Measurements from ENCODE around the gene OR4S1. TPM values are rescaled to one million over a fixed set of nuclear protein-coding genes. Genes with fewer than 3 reads are reported as not detected.
"Not testable (repeated sequence)": the region's sequence is repeated elsewhere in the genome, so short reads cannot be mapped to it uniquely, and the experiment has no call there.

Gene OR4S1
- total and polyA plus RNA-seq, 8 donors: not detected

- H3K4me1 ChIP-seq: no peaks in the 10 kb centered on the region
- H3K9me3 ChIP-seq: no peaks in the 10 kb centered on the region
- H3K27me3 ChIP-seq: peaks cover 0 to 4% (median 0%) of the 10 kb centered on the region in 4 donors
- H3K4me3 ChIP-seq: no peak overlapping the region
- no peaks in the 10 kb centered on the region for H3K36me3 ChIP-seq
- no peak for TF ChIP-seq CTCF (IDR thresholded peaks at IDR 0.05)
- no peak overlapping the region for H3K27ac ChIP-seq
- FAIRE-seq: no peak
- DNase-seq: no peak
- no peak for ATAC-seq
- 23 to 33% methylated on average over 1 of the region's 1 CpG for WGBS, 2 donors
- intact Hi-C loops (cut with DNase I): no loop called here
These were observed 33.4 kb upstream of the OR4S1 start for GRCh38 chr11:48272606-48273005.

DNA sequence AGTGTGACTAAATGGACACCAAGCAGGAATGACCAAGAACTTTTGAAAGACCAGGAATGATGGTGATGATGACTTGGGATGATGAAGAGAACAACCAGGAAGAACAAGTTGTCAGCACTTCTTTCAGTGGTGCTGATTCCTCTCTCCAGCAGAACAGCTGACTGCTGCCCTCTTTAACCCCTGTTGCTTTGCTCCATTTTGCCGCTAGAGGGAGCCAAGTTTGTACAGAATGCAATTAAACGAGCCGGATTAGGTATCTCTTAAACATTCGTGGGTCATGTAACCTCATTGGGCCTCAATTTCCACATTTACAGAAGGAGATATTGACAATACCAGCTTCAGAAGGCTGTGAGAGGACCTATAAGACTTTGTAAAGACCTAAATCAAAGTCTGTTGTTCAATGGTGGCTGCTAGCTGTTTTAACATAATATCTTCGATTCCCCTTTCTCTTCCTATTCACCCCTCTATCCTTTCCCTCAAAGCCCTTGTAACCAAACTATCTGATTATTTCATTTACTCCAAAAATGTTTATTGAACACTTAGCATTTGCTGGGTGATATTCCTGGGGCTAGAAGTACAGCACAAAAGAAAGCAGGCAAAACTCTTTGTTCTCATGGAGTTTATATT, 1.9 kb downstream of the OR4S1 start:
- Histone ChIP-seq H3K36me3 (no peaks in the 10 kb centered on the region), H3K27me3 (no peaks in the 10 kb centered on the region), H3K4me3 (no peak overlapping the region), H3K27ac (no peak overlapping the region), H3K4me1 (no peaks in the 10 kb centered on the region), H3K9me3 (no peaks in the 10 kb centered on the region)
- 18% methylated on average over 5 of the region's 5 CpGs for WGBS, 2 donors
- no peak for FAIRE-seq
- peak in 3 of 4 donors; percentile 67 to 74 (median 71) for ATAC-seq
- intact Hi-C loops (cut with DNase I): no loop called here
- DNase-seq: peak in 5 of 6 donors; percentile 21 to 71 (median 54)
- TF ChIP-seq CTCF (IDR thresholded peaks at IDR 0.05): peak; percentile 51 to 70 (median 64)

DNA sequence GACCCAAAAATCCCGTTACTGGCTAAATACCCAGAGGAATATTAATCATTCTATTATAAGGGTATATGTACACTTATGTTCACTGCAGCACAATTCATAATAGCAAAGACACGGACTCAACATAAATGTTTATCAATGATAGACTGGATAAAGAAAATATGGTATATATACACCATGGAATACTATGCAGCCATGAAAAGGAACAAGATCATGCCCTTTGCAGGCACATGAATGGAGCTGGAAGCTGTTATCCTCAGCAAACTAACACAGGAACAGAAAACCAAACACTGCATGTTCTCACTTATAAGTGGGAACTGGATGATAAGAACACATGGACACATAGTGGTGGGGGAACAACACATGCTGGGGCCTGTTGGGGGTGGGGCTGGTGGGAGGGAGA, 7.6 kb downstream of the OR4S1 start:
- ATAC-seq; DNase-seq; H3K27me3 ChIP-seq; H3K4me3 ChIP-seq; H3K27ac ChIP-seq; H3K36me3 ChIP-seq; H3K9me3 ChIP-seq; FAIRE-seq; H3K4me1 ChIP-seq; intact Hi-C loops (cut with DNase I): not testable (repeated sequence)
- 53 to 54% methylated on average over 2 of the region's 2 CpGs for WGBS, 2 donors

GRCh38 chr11:48319813-48320212, 13.8 kb downstream of the OR4S1 start:
- H3K4me1 ChIP-seq; H3K36me3 ChIP-seq; DNase-seq; H3K27me3 ChIP-seq; H3K9me3 ChIP-seq; H3K27ac ChIP-seq; intact Hi-C loops (cut with DNase I); ATAC-seq; FAIRE-seq; H3K4me3 ChIP-seq: not testable (repeated sequence)
- WGBS, 2 donors: 73 to 84% methylated on average over 2 of the region's 2 CpGs

DNA sequence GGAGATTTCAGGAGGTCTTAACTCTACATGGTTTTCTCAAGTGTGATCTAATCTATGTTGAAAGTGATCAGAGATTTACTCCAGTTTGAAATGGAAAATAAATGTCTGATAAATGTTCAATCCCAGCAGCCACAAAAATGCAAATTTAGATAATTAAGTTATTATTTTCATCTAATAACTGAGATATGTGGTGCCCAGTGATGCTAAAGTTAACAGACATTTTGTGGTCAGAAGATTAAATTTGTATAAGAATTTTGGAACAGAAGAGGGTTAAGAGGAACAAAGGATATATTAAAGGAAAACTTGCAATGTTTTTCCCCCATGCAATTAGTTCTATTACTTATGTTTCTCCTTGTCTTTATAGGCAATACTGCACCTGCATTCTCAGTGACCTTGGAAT, 18.6 kb downstream of the OR4S1 start, which contains the start of gene OR4C3:
TSS of gene OR4C3 (plus strand) at position 301 of the 400 bp plus-strand sequence. CDS start 102 bp downstream, outside the sequence.
- H3K9me3 ChIP-seq; DNase-seq; H3K4me3 ChIP-seq; ATAC-seq; H3K36me3 ChIP-seq; H3K27me3 ChIP-seq; H3K4me1 ChIP-seq; intact Hi-C loops (cut with DNase I); H3K27ac ChIP-seq; FAIRE-seq: not testable (repeated sequence)

- 41 to 47% methylated on average over 2 of the region's 2 CpGs for WGBS, 2 donors
- Histone ChIP-seq H3K27ac (no peak overlapping the region), H3K9me3 (no peaks in the 10 kb centered on the region), H3K4me3 (no peak overlapping the region), H3K36me3 (no peaks in the 10 kb centered on the region), H3K27me3 (no peaks in the 10 kb centered on the region), H3K4me1 (no peaks in the 10 kb centered on the region)
- no peak for FAIRE-seq
- no peak for ATAC-seq
- DNase-seq: no peak
- no peak for TF ChIP-seq CTCF (IDR thresholded peaks at IDR 0.05)
- intact Hi-C loops (cut with DNase I): no loop called here
These were observed 35.4 kb downstream of the OR4S1 start for GRCh38 chr11:48341466-48341865.

DNA sequence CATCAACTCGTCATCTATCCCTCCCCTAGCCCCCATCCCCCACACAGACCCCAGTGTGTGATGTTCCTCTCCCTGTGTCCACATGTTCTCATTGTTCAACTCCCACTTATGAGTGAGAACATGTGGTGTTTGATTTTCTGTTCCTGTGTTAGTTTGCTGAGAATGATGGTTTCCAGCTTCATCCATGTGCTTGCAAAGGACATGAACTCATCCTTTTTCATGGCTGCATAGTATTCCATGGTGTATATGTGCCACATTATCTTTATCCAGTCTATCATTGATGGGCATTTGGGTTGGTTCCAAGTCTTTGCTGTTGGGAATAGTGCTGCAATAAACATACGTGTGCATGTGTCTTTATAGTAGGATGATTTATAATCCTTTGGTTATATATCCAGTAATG, 36.5 kb downstream of the OR4S1 start:
- DNase-seq; H3K36me3 ChIP-seq; FAIRE-seq; ATAC-seq; H3K27ac ChIP-seq; H3K9me3 ChIP-seq; H3K27me3 ChIP-seq; H3K4me3 ChIP-seq; intact Hi-C loops (cut with DNase I); H3K4me1 ChIP-seq: not testable (repeated sequence)
- WGBS, 2 donors: 31 to 61% methylated on average over 2 of the region's 2 CpGs

DNA sequence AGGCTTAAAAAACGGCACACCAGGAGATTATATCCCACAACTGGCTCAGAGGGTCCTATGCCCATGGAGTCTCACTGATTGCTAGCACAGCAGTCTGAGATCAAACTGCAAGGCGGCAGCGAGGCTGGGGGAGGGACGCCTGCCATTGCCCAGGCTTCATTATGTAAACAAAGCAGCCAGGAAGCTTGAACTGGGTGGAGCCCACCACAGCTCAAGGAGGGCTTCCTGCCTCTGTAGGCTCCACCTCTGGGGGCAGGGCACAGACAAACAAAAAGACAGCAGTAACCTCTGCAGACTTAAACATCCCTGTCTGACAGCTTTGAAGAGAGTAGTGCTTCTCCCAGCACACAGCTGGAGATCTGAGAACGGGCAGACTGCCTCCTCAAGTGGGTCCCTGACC, 40.3 kb downstream of the OR4S1 start:
- DNase-seq; intact Hi-C loops (cut with DNase I); FAIRE-seq; H3K9me3 ChIP-seq; H3K27ac ChIP-seq; H3K4me1 ChIP-seq; ATAC-seq; H3K4me3 ChIP-seq; H3K27me3 ChIP-seq; H3K36me3 ChIP-seq: not testable (repeated sequence)
- 50 to 52% methylated on average over 3 to 5 of the region's 5 CpGs for WGBS, 2 donors
